HG02759 (cell line): Measurements from ENCODE around the gene DDX23.
A peak's percentile ranks its signal among the peaks of the same experiment; 100 is the strongest.
"Not testable (repeated sequence)": the region's sequence is repeated elsewhere in the genome, so short reads cannot be mapped to it uniquely, and the experiment has no call there.

ENCODE experiments used
- ATAC-seq: cut with Tn5 transposase; IDR thresholded peaks from one replicate; pipeline ENCODE4 v1.9.1; 2021; ENCODE audit warnings: mild to moderate bottlenecking, moderate library complexity; ENCODE audit not compliant: unreplicated experiment

DDX23 gene

DNA sequence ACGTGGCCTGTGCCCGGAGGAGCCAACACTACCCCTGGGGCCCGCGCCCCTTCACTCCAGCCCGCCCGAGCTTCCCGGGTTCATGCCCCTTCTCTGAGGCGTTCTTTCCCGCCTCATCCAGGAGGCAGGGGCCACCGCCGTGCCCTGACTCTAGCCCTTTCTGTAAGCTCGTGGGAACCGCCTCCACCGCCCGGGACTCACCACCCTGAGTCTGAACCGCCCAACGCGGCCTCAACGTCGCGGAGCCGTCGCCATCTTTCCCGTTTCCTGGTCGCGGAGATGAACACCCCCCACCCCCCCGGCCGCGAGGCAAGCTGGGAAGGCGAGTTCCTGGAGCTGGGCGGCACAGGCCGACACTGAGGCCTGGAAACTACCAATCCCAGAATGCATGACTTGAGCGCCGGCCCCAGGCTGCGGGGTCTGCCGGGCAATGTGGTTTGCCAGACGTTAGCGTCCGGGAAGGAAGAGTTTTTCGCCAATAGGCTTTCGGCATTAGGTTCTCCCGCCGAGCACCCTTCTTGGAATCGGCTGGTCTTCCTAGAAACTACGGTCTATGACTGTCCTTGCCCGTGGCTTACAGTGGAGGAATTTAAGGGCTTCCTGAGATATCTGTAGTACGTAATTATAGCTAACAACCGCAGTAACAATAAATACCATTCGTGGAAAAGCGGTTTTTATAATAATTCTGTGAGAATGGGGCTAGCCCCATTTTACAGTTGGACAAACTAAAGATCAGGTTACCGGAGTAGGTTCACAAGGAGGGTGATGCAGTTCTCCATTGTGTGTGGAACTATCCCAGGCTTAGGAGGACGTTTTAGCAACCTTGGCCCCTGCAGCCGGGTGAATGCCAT is at the start of gene DDX23:
Gene DDX23, minus strand, starts transcription at position 281 of the 851 bp plus-strand sequence. CDS start 6,381 bp downstream, outside the sequence.
- peak; percentile 95 for ATAC-seq

DNA sequence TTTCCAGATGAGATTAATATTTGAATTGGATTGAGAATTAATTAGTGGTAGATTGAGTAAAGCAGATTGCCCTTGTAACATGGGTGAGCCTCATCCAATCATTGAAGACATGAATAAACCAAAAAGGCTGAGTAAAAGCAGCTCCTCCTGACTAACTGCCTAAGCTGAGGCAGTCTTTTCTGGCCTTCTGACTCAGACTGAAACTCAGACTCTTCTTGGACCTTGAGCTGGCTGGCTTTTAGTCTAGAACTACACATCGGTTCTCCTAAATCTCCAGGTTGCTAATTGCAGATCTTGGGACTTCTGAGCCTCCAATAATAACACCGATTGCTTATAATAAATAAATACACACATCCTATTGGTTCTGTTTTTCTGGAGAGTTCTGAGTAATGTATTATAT is 49.3 kb upstream of the DDX23 start:
- no peak for ATAC-seq

DNA sequence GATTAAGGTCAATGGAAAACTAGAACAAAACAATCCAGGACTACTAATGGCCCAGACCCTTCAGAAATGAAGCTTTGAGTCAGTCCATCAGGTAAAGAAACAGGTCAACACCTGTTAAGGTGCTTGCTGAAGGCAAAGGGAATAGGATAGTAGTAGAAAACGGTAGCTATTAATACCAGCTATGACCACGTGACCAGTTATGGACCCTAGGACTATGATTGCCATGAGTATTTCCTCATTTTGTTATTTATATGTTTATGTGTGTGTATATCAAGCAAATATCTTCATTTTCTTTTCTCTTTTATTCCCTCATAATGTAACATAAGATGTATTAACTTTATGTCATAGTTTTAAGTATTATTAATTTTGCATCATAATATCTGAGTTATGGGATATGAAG is 47.7 kb upstream of the DDX23 start:
- ATAC-seq = no peak

DNA sequence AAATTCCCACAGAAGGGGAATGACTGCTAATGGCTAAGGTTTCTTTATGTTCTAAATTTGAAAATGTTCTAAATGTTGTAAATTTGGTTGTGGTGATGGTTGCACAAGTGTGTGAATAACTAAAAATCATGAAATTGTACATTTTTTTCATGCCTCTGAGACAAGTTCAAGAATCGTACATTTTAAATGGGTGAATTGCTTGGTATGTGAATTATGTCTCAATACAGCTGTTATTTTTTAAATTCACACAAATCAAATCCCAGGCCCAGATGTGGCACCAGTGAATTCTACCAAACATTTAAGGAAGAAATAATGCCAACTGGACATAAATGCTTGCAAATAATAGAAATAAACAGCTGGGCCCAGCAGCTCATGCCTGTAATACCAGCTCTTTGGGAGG is 42.3 kb upstream of the DDX23 start:
- ATAC-seq = no peak

DNA sequence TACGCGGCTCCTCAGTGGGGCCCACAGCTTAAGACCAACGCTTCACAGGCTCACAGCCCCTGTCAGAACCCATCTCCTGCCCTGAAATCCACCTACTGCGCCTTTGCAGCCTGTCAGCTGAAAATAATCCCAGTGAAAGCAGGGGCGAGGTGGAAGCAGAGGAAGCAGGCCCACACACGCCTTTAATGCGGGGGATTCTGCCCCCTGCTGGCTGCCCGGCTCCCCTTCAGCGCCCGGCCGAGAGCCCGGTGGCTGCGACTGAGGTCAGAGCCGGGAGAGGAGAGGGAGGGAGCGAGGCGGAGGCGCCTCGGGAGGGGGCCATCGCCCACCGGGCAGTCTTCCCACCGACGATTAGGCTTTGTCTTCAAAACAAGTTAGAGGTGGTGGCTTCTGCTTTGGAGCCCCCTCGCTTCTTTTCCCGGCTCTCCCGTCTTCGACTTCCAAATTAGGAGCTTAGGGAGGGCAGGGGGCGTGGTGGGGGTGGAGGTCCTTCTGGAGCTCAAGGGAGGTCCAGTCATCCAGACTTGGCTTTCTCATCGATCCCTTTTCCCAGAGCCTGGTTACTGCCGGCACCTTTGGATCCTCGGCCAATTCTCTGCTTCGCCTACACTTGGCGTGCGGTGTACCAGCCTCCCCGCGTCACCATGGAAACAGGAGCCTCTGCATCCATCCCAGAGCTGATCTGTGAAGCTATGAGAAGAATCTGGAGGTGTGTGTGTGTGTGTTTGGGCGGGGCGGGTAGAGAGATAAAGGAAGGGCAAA is 38.9 kb upstream of the DDX23 start:
- ATAC-seq = peak; percentile 75

DNA sequence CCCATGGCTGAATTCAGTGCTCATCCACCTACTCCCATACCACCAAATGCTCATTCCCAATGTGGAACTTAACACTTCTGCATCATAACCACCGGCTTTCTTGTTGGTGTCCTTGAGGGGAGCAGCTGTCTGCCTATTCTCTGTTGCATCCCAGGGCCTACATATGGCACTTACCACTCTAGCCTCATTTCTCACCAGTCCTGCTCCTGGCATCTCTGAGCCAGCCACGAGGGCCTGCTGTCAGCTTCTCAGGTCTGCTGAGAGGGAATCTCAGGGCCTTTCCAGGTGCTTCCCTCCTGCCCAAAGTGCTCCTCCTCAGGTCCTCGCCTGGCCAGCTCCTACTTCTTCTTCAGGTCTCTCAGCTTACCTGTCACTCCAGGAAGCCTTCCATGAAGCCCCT is 37.7 kb upstream of the DDX23 start:
- ATAC-seq = no peak

DNA sequence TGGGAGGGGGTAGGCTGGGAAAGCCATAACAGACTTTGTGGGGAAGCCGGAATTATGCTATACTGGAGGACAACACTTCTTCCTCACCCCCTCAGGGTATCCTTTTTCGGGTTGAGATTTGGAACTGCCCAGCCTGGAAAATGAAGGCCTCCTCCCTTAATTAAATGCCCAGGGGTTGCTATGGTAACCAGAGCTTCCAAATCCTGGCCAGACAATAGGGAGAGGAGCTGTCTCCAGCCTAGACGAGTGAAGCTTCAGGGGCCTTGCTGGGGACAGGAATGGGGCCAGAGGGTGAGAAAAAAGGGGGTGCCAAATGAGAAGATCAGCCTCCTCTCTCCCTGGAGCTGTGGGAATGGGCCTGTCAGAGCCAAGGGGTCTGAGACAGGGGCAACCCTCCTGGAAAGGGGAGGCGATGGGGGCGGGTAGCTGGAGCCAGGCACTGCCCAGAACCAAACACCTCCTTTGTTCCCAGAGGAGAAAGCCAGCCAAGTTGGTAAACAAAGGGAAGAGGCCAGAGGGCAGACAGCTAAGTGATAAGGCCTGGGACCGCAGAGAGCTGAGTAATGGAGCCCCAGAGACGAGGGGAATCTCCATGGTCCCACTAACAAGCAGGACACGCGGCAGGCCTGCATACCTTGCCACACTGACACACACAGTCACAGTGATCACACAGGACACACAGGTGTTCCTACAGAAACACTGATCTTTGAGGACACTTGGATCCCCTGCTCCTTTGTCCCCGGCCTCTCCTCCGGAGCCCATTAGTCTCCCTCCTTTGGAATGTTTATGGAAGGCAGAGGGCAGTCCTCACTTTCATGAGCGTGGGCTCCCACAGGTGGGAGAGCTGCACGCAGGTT is 31.6 kb upstream of the DDX23 start:
- no peak for ATAC-seq

DNA sequence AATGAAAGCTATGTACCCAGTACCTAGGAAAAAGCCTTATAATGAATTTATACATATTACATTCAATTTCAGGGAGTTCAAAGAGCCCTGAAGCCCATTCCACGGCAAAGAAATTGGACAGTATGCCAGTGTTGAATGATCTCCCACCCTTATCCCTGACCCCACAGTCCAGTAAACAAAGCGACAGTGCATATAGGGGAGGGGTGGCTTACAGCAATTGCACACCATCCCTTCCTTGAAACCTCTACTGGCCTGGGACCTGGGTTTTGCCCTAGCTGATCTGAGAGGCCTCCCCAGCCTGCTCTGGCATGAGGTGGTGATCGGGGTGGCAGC is 31.0 kb upstream of the DDX23 start:
- ATAC-seq = no peak

DNA sequence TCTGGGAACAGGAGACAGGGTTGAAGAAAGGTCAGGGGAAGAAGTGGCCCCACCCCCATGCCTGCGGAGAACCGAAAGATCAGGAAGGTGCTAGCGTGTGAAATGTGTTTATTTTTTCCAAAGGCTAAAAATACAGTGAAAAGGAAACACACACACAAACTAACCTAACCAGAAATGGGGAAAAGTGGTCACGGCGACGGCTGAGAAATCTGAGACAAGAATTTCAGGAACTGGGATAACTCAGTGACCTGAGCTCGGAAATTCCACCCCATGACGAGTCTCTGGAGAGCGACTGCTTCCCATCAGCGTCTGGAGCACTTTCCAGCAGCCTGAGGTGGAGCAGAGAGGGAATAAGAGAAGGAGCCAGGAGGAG is 30.3 kb upstream of the DDX23 start:
- ATAC-seq = no peak

DNA sequence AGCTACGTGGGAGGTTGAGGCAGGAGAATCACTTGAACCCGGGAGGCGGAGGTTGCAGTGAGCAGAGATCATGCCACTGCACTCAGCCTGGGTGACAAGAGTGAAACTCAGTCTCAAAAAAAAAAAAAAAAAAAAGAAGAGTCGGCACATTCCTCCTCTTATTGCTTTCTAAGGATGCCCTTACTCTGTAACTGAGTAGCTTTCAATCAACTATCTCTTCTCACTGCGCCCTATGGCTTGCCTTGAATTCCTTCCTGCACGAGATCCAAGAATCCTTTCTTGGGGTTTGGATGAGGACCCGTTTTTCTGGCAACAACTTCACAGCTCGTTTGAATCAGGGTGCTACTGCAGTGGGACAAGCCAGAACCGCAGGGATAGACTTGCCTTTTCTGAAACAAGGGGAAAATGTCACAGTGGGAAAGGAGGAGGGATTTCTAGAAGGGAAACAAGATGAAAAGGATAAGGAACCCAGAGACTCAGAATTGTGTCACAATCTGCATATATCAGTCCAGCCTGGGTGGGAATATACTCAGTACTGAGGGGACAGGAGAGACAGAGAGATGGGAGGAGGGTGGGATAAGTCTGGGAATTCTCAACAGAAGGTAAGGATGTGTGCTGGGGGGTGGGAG is 29.8 kb upstream of the DDX23 start:
- ATAC-seq = no peak

DNA sequence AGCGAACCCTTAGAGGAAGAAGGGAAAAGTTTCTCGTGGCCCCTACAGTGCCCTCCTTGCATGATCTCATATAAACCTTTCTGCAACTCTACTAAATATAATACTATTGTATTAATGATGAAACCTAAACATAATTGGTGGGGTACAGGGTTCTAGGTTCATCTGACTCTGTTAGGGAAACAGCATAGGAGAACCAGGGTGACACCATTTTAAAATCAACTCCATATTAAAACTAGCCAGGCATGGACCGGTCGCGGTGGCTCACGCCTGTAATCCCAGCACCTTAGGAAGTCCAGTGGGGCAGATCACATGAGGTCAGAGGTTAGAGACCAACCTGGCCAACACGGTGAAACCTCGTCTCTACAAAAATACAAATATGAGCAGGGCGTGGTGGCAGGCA is 28.7 kb upstream of the DDX23 start:
- no peak for ATAC-seq

DNA sequence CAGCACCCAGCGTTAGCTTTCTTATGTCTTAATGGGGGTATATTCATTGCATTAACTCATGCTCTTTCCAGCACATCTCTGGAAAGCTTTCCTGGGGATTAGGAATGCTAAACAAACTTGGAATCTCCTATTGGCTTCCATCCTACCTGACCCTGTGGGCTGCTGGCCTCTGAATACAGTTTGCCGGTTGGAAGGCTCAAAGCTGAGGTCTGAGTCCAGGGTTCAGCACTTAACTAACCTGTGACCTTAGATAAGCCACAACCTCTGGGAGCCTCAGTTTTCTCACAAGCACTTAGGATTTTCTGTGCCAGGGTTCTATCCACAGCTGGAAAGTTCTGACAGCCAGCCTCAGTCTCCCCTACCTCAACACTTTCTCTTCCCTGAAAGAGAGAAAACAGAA is 26.6 kb upstream of the DDX23 start:
- no peak for ATAC-seq

DNA sequence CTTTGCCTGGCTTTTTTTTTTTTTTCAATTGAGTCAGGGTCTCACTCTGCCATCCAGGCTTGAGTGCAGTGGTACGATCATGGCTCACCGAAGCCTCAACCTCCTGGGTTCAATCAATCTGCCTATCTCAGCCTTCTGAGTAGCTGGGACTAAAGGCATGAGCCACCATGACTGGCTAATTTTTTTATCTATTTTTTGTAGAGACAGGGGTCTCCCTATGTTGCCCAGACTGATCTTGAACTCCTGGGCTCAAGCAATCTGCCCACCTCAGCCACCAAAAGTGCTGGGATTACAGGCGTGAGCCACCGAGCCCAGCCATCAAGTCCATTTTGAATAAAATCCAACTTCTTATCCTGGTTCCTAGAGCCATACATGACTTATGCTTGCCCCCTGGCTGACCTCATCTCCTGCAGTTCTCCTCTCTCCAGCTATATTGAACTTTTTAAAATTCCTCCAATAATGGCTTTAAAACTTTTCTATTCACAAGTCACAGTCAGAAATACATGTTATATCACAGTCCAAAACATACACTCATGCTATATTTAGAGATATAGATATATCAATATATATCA is 24.1 kb upstream of the DDX23 start:
- ATAC-seq = no peak

DNA sequence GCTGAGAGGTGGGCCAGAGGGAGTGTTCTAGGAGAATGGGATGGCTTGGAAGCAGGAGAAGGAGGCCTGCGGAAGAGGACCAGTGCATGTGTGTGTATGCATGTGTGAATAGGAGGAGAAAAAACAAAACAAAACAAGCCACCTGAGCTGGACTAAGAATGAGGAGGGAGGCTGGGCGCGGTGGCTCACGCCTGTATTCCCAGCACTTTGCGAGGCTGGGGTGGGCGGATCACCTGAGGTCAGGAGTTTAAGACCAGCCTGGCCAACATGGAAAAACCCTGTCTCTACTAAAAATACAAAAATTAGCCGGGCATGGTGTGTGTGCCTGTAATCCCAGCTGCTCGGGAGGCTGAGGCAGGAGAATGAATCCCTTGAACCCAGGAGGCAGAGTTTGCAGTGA is 21.6 kb upstream of the DDX23 start:
- not testable (repeated sequence) for ATAC-seq

DNA sequence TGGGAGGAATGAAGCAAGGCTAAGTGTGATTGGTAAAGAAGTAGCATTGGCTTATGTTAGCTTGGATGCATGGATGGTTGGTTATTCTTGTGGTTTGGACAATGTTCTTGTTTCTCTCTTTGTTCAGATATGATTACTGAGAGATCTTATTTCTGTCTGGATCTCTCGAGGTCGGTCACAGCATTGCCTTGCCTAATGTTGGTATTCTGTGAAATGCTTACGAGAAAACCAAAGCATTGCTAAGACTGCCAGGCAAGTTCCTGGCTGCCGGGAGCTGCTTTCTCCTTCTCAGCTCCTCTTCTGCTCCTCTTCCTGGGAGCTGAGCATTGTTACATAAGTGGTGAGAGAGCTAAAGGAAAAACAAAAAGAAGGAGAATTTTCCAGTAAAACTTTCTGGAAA is 21.1 kb upstream of the DDX23 start:
- no peak for ATAC-seq

DNA sequence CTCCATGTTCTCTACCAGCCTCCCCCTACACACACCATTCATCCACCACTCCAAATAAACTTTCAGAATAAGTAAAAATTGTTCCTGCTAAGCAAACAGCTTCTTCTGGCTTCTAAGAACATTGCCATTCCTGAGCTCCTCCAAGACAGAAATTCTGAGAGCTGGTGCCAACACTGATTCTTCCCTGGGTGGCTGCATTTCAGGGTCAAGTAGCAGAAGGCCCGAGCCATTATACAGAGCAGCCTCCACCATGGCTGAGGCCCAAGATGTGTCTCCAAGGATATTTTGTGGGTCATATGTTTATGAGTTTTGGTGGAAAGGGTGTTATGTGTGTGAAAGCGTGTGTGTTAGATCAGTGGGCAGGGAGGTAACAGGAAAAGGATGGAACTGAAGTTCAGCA is 17.2 kb upstream of the DDX23 start:
- no peak for ATAC-seq

DNA sequence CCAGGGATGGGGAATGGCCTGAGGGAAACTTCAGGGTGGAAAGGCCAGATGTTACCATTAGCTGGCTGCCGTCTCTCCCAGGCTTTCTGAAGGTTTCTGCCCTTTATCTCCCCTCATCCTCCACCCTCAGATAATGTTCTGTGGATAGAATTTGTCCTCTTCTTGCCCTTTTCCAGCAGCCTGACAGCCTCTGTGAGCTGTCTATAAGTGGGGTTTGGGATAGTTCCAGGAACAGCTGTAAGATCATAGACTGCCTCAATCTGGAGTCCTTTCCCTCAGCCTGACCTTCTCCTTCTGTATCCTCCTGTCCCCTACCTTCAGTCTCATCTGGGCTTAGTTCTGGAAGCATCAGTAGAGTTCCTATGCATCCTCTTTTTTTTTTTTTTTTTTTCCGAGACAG is 16.5 kb upstream of the DDX23 start:
- ATAC-seq = no peak

DNA sequence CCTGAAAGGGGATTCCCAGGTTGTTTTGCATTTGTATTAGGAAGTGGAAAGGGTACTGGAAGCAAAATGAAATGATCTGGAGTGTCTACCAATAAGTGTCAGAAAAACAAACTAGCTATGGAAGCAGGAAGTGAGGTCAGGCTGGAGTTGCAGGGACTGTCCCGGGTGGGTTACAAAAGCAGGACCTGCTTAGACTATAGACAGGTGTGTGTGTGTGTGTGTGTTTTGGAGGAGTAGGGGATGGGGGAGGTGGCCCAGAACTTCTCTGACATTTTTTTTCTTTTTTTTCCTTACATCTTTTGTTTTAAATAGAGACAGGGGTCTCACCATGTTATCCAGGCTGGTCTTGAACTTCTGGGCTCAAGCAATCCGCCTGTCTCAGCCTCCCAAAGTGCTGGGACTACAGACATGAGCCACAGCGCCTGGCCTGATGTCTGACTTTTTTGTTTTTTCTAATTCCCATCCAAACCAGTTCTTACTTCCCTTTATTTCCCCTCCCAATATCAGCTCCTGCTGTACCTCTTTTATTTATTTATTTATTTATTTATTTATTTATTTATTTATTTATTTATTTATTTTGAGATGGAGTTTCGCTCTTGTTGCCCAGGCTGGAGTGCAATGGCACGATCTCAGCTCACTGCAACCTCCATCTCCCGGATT is 14.2 kb upstream of the DDX23 start:
- no peak for ATAC-seq

DNA sequence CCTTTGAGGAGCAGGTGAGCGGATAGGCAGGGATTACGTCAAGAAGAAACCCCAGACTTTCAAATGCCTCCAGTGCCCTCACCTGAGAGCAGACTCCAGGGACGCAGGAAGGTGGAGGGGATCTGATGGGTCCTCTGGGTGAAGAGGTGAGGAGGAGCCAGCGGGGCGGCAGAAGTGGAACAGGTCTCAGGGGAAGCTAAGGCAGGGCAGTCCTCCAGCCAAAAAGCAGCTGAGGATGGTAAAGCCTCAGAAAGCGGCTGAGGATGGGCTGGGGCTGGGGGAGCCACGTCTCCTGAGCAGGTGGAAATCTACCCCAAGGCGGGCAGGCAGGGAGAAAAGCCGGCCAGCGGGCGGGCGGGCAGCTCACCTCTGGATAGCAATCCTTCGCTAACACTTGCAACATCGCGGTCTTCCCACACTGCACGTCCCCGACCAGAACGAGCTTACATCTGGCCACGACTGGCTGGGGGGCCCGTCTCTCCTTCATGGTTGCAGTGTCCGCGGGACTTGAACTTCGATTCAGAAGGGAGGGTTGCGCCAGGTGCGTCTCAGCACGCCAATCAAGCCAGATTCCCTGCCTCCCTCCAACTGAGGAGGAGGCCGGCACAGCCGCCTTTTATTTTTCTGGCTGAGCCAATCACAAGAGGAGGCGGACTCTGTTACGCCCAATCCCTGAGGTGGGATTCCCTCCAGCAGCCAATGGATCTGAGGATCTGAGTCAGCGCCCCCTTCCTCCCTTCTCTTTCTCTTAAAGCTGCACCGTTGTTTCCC is 13.5 kb upstream of the DDX23 start, which contains the start of gene RND1:
Gene RND1, minus strand, starts transcription at position 590 of the 771 bp plus-strand sequence. Its CDS starts 103 bp downstream, at position 487.
- peak; percentile 94 for ATAC-seq
